H9 (cell line): ENCODE results near the gene GOLGA7B. TPM values are rescaled to one million over a fixed set of nuclear protein-coding genes. Genes with fewer than 3 reads are reported as not detected.

Experiments
- DNase-seq: peaks from one replicate; pipeline ENCODE4 v3.0.0-alpha.2; 2017
- H2AFZ ChIP-seq: one replicate; pipeline ENCODE4 v1.6.1; 2013; ENCODE audit warnings: mild to moderate bottlenecking, low read length, control low read depth, moderate library complexity
- H2AK5ac ChIP-seq: 2 replicates; pipeline ENCODE4 v1.6.1; 2013; ENCODE audit warnings: low read length, control low read depth, mixed read lengths; ENCODE audit not compliant: insufficient read length
- H2BK120ac ChIP-seq: one replicate; pipeline ENCODE4 v1.6.1; 2013; ENCODE audit warnings: low read depth, mild to moderate bottlenecking, low read length, control low read depth, inconsistent platforms; ENCODE audit not compliant: poor library complexity, severe bottlenecking
- H2BK12ac ChIP-seq: 2 replicates; pipeline ENCODE4 v1.6.1; 2013; ENCODE audit warnings: low read length, control low read depth, mixed read lengths, low read depth; ENCODE audit not compliant: insufficient read length
- H2BK15ac ChIP-seq: 2 replicates; pipeline ENCODE4 v1.6.1; 2013; ENCODE audit warnings: low read depth, low read length, control low read depth
- H2BK20ac ChIP-seq: one replicate; pipeline ENCODE4 v1.6.1; 2013; ENCODE audit warnings: low read depth, mild to moderate bottlenecking, low read length, control low read depth, inconsistent platforms; ENCODE audit not compliant: poor library complexity, severe bottlenecking
- H2BK5ac ChIP-seq: 2 replicates; pipeline ENCODE4 v1.6.1; 2013; ENCODE audit warnings: low read length, control low read depth, mixed read lengths; ENCODE audit not compliant: insufficient read length
- H3K14ac ChIP-seq: 2 replicates; pipeline ENCODE4 v1.6.1; 2013; ENCODE audit warnings: low read length, control low read depth; ENCODE audit not compliant: insufficient read depth
- H3K18ac ChIP-seq: 2 replicates; pipeline ENCODE4 v1.6.1; 2013; ENCODE audit warnings: low read depth, mild to moderate bottlenecking, mixed read lengths, low read length, control low read depth; ENCODE audit not compliant: insufficient read length
- H3K23ac ChIP-seq: 2 replicates; pipeline ENCODE4 v1.6.1; 2013; ENCODE audit warnings: low read length, control low read depth, mixed read lengths, low read depth; ENCODE audit not compliant: insufficient read length
- H3K23me2 ChIP-seq: 2 replicates; pipeline ENCODE4 v1.6.1; 2013; ENCODE audit warnings: low read depth, mild to moderate bottlenecking, mixed read lengths, low read length, control low read depth; ENCODE audit not compliant: insufficient read length, poor library complexity, severe bottlenecking
- H3K27ac ChIP-seq: 2 replicates; pipeline ENCODE4 v1.5.1; 2013; ENCODE audit warnings: low read length, control low read depth, mixed read lengths, low read depth; ENCODE audit not compliant: insufficient read length
- H3K27me3 ChIP-seq: 2 replicates; pipeline ENCODE4 v1.6.1; 2013; ENCODE audit warnings: low read length, control low read depth, inconsistent platforms; ENCODE audit not compliant: insufficient read depth
- H3K4ac ChIP-seq: 2 replicates; pipeline ENCODE4 v1.6.1; 2013; ENCODE audit warnings: low read depth, mild to moderate bottlenecking, control low read depth, inconsistent platforms, low read length, moderate library complexity
- H3K4me1 ChIP-seq: 2 replicates; pipeline ENCODE4 v1.6.1; 2013; ENCODE audit warnings: low read length, control low read depth, inconsistent platforms; ENCODE audit not compliant: insufficient read depth
- H3K4me2 ChIP-seq: 2 replicates; pipeline ENCODE4 v1.6.1; 2013; ENCODE audit warnings: low read length, control low read depth, mixed read lengths; ENCODE audit not compliant: insufficient read length, insufficient read depth
- H3K56ac ChIP-seq: 2 replicates; pipeline ENCODE4 v1.6.1; 2013; ENCODE audit warnings: low read depth, mild to moderate bottlenecking, mixed read lengths, low read length, control low read depth; ENCODE audit not compliant: insufficient read length
- H3K79me1 ChIP-seq: 2 replicates; pipeline ENCODE4 v1.6.1; 2013; ENCODE audit warnings: low read depth, mild to moderate bottlenecking, moderate library complexity, low read length, control low read depth, inconsistent platforms; ENCODE audit not compliant: insufficient read depth, poor library complexity, severe bottlenecking
- H3K79me2 ChIP-seq: 2 replicates; pipeline ENCODE4 v1.6.1; 2013; ENCODE audit warnings: low read length, control low read depth, inconsistent platforms; ENCODE audit not compliant: insufficient read depth
- H3K9ac ChIP-seq: 2 replicates; pipeline ENCODE4 v1.6.1; 2013; ENCODE audit warnings: low read length, control low read depth, mixed read lengths; ENCODE audit not compliant: insufficient read length; ENCODE audit errors: extremely low read depth
- H3K9me3 ChIP-seq: one replicate; pipeline ENCODE4 v1.6.1; 2013; ENCODE audit warnings: low read depth, low read length, inconsistent platforms; ENCODE audit not compliant: control insufficient read depth
- H3T11ph ChIP-seq: one replicate; pipeline ENCODE4 v1.6.1; 2013; ENCODE audit warnings: mild to moderate bottlenecking, low read length, control low read depth, inconsistent platforms
- H4K20me1 ChIP-seq: one replicate; pipeline ENCODE4 v1.6.1; 2013; ENCODE audit not compliant: control insufficient read depth, insufficient read length, insufficient read depth
- H4K5ac ChIP-seq: 2 replicates; pipeline ENCODE4 v1.6.1; 2013; ENCODE audit warnings: low read depth, mild to moderate bottlenecking, mixed read lengths, low read length, control low read depth; ENCODE audit not compliant: insufficient read length
- H4K8ac ChIP-seq: replicated peaks from 2 replicates; pipeline ENCODE4 v1.6.1; 2013; ENCODE audit warnings: low read length, control low read depth, mixed read lengths, low read depth; ENCODE audit not compliant: insufficient read length
- H4K91ac ChIP-seq: 2 replicates; pipeline ENCODE4 v1.6.1; 2013; ENCODE audit warnings: low read depth, mild to moderate bottlenecking, moderate library complexity, mixed read lengths, low read length, control low read depth; ENCODE audit not compliant: insufficient read length
- H3K27ac Mint-ChIP-seq, 3 experiments: 2 replicates in 2 of 3; 3 replicates in 1 of 3; pipeline ENCODE4 v1.8.0; 2020 to 2021; ENCODE audit warnings: mixed read lengths in 3 of 3, mild to moderate bottlenecking in 1 of 3, moderate library complexity in 1 of 3
- H3K27me3 Mint-ChIP-seq: 2 replicates; pipeline ENCODE4 v1.8.0; 2021; ENCODE audit warnings: low read depth, mild to moderate bottlenecking, moderate library complexity, mixed read lengths
- H3K36me3 Mint-ChIP-seq, 3 experiments: 2 replicates in 2 of 3; 3 replicates in 1 of 3; pipeline ENCODE4 v1.8.0; 2020 to 2021; ENCODE audit warnings: low read depth in 3 of 3, mixed read lengths in 3 of 3; ENCODE audit not compliant: insufficient read depth in 1 of 3
- H3K4me1 Mint-ChIP-seq, 2 experiments: 2 replicates each; pipeline ENCODE4 v1.8.0; 2020; ENCODE audit warnings: mixed read lengths in 2 of 2
- H3K4me3 Mint-ChIP-seq, 2 experiments: 2 replicates in 1 of 2; 3 replicates in 1 of 2; pipeline ENCODE4 v1.8.0; 2020 to 2021; ENCODE audit warnings: mild to moderate bottlenecking in 2 of 2, mixed read lengths in 2 of 2, moderate library complexity in 1 of 2
- H3K9me3 Mint-ChIP-seq, 2 experiments: 2 replicates in 1 of 2; 3 replicates in 1 of 2; pipeline ENCODE4 v1.8.0; 2020; ENCODE audit warnings: mild to moderate bottlenecking in 2 of 2, mixed read lengths in 2 of 2, moderate library complexity in 1 of 2
- CTCF ChIP-seq: fragments of 200-600 bp; sonication (generic); conservative IDR thresholded peaks from 3 replicates; pipeline ENCODE4 v1.8.0; 2021; ENCODE audit warnings: antibody characterized with exemption, mild to moderate bottlenecking
- WGBS: extraction: QIAGEN DNeasy Blood & Tissue Kit; methylation state at CpG from one replicate; pipeline ENCODE4 v1.1.7; 2013; ENCODE audit warnings: missing lambda C conversion rate, low lambda C conversion rate, mixed read lengths; ENCODE audit not compliant: insufficient read length; ENCODE audit errors: extremely low coverage; 5-methylcytosine and 5-hydroxymethylcytosine counted together
- total RNA-seq: library from RNA; stranded (reverse); gene quantifications from 2 replicates; pipeline ENCODE4 v1.2.1, GENCODE V29; 2021

GOLGA7B gene
- total RNA-seq, 1 experiment from 2014 or later, result 0.04 TPM

DNA sequence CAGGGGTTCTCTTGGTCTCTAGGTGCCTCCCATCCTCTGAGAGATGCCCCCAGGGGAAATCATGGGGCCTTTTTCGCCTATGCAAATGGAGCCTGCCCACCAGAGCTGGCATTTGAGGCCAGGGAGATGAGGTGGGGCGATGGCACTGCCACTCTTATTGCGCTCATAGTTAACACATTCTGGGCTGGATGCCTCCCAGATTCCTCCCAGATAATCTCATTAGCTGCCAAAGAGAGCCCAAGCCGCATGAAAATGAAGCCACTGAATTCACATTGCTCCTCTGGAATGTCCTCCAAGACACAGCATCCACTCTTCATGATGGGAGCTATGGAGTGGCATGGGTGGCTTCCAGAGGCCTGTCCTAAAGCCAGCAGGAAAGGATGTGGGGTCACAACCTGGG is 61.0 kb downstream of the GOLGA7B start:
- H3K4me1 ChIP-seq, result no peaks in the 10 kb centered on the region
- no peak overlapping the region for H3K23ac ChIP-seq
- no peak overlapping the region for H3K18ac ChIP-seq
- no peak overlapping the region for H3K4me2 ChIP-seq
- H2BK15ac ChIP-seq, result no peak overlapping the region
- no peak for TF ChIP-seq CTCF
- no peak overlapping the region for H2BK12ac ChIP-seq
- H3K4ac ChIP-seq, result no peak overlapping the region
- no peaks in the 10 kb centered on the region for H3K23me2 ChIP-seq
- H4K5ac ChIP-seq, result no peak overlapping the region
- Mint-ChIP-seq H3K4me1 (peaks cover 3 to 14% of the 10 kb centered on the region in 2 experiments; a peak in 2 of 4 replicates), H3K27me3 (peaks cover 26% of the 10 kb centered on the region), H3K4me3 (no peak overlapping the region), H3K27ac (no peak overlapping the region), H3K9me3 (no peaks in the 10 kb centered on the region), H3K36me3 (no peaks in the 10 kb centered on the region)
- no peaks in the 10 kb centered on the region for H3K9me3 ChIP-seq
- H3K14ac ChIP-seq, result no peak overlapping the region
- H3K27me3 ChIP-seq, result no peaks in the 10 kb centered on the region
- no peak overlapping the region for H2AFZ ChIP-seq
- no peak overlapping the region for H2BK120ac ChIP-seq
- H2BK20ac ChIP-seq, result no peak overlapping the region
- no peak overlapping the region for H3K56ac ChIP-seq
- no CpG with 5 or more reads among the region's 4 CpGs for WGBS
- H3K79me2 ChIP-seq, result no peaks in the 10 kb centered on the region
- H4K8ac ChIP-seq, result no peak overlapping the region
- no peak overlapping the region for H3K9ac ChIP-seq
- H3T11ph ChIP-seq, result no peak overlapping the region
- no peak for DNase-seq
- H3K79me1 ChIP-seq, result no peaks in the 10 kb centered on the region
- H2AK5ac ChIP-seq, result no peak overlapping the region
- H4K91ac ChIP-seq, result no peak overlapping the region
- H3K27ac ChIP-seq, result no peak overlapping the region
- no peak overlapping the region for H2BK5ac ChIP-seq
- no peaks in the 10 kb centered on the region for H4K20me1 ChIP-seq
